Astrocyte of the cerebellum (primary cell): ENCODE measurements around the gene RAI1.

Source experiments
- DNase-seq: peaks from one replicate; pipeline ENCODE4 v3.0.0-alpha.2; 2011; ENCODE audit warnings: low read depth
- H3K4me3 ChIP-seq: 2 replicates; pipeline ENCODE4 v1.5.1; 2011; ENCODE audit warnings: mild to moderate bottlenecking, low read depth, low read length, moderate library complexity
- CTCF ChIP-seq: IDR thresholded peaks from 2 replicates; pipeline ENCODE4 v1.5.1; 2012; ENCODE audit warnings: low read length, low read depth, moderate library complexity, mild to moderate bottlenecking; ENCODE audit errors: missing control alignments
- in situ Hi-C: cut with HindIII; loops from 2 replicates; pipeline ENCODE4 v1.10.0; 2017; ENCODE audit warnings: low sequenced_read_pairs

Gene RAI1

GRCh38 chr17:17726458-17727060 is 45.3 kb downstream of the RAI1 start:
- TF ChIP-seq CTCF: no peak
- H3K4me3 ChIP-seq: no peak overlapping the region
- DNase-seq: no peak
- in situ Hi-C loops: no loop called here

GRCh38 chr17:17727111-17727659 is 45.9 kb downstream of the RAI1 start:
- no peak overlapping the region for H3K4me3 ChIP-seq
- TF ChIP-seq CTCF: no peak
- in situ Hi-C loops: no loop called here
- no peak for DNase-seq

- H3K4me3 ChIP-seq: no peak overlapping the region
- no peak for TF ChIP-seq CTCF
- no peak for DNase-seq
- in situ Hi-C loops: no loop called here
These were observed 46.9 kb downstream of the RAI1 start for GRCh38 chr17:17728146-17728545.

GRCh38 chr17:17728550-17729251 is 47.4 kb downstream of the RAI1 start:
- in situ Hi-C loops: no loop called here
- no peak overlapping the region for H3K4me3 ChIP-seq
- TF ChIP-seq CTCF: no peak
- DNase-seq: no peak

GRCh38 chr17:17729620-17730249 is 48.5 kb downstream of the RAI1 start:
- H3K4me3 ChIP-seq: no peak overlapping the region
- peak; percentile 68 for TF ChIP-seq CTCF
- DNase-seq: no peak
- in situ Hi-C loops: no loop called here

GRCh38 chr17:17730250-17730935 is 49.1 kb downstream of the RAI1 start:
- in situ Hi-C loops: no loop called here
- no peak for TF ChIP-seq CTCF
- no peak overlapping the region for H3K4me3 ChIP-seq
- no peak for DNase-seq
